Body of pancreas (tissue), 4 donors: Measurements from ENCODE around the gene S1PR3.

ENCODE experiments used
- POLR2A ChIP-seq, 3 donors: fragments of 450-650 bp; IDR thresholded peaks; one replicate each; pipeline ENCODE4 v1.6.1; 2016; ENCODE audit warnings: antibody characterized with exemption in 3 of 3, mild to moderate bottlenecking in 2 of 3
- TF ChIP-seq, protein P1 (sequence below), 7 experiments: fragments of 450-650 bp in 4 of 7; fragments of 200-600 bp in 3 of 7; sonication (generic) in 3 of 7; IDR thresholded peaks; one replicate each; pipeline ENCODE4 v1.5.1; 2016 to 2019; ENCODE audit warnings: antibody characterized with exemption in 7 of 7

DNA sequence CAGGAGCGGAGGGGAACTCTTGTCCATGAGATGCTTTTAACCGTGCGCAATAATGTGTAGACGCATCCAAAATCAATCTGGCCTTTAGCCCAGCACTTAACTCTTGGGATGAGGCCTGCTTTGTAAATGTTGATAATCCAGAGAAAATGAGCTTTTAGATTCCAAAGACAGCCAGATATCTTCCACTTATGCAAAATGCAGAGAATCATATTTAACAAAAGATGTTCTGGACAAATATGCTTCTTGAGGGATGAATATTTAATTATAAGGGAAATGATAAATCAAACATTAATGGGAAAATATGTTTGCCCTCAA, 5.6 kb downstream of the S1PR3 start:
- TF ChIP-seq, protein P1, sequence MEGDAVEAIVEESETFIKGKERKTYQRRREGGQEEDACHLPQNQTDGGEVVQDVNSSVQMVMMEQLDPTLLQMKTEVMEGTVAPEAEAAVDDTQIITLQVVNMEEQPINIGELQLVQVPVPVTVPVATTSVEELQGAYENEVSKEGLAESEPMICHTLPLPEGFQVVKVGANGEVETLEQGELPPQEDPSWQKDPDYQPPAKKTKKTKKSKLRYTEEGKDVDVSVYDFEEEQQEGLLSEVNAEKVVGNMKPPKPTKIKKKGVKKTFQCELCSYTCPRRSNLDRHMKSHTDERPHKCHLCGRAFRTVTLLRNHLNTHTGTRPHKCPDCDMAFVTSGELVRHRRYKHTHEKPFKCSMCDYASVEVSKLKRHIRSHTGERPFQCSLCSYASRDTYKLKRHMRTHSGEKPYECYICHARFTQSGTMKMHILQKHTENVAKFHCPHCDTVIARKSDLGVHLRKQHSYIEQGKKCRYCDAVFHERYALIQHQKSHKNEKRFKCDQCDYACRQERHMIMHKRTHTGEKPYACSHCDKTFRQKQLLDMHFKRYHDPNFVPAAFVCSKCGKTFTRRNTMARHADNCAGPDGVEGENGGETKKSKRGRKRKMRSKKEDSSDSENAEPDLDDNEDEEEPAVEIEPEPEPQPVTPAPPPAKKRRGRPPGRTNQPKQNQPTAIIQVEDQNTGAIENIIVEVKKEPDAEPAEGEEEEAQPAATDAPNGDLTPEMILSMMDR (IDR thresholded peaks at IDR 0.05), result no peak
- TF ChIP-seq POLR2A (IDR thresholded peaks at IDR 0.05), result no peak
